HTR-8/SVneo (cell line): ENCODE data around the gene DEFB123.

Experiments
- DNase-seq: peaks from one replicate; pipeline ENCODE4 v3.0.0; 2011; ENCODE audit warnings: low spot score, mixed read lengths; ENCODE audit not compliant: insufficient read length
- FAIRE-seq: peaks from 2 replicates; lab custom pipeline; 2011; peaks lifted over from hg19 to GRCh38; lab: Jason Lieb, UNC

The DEFB123 gene

DNA sequence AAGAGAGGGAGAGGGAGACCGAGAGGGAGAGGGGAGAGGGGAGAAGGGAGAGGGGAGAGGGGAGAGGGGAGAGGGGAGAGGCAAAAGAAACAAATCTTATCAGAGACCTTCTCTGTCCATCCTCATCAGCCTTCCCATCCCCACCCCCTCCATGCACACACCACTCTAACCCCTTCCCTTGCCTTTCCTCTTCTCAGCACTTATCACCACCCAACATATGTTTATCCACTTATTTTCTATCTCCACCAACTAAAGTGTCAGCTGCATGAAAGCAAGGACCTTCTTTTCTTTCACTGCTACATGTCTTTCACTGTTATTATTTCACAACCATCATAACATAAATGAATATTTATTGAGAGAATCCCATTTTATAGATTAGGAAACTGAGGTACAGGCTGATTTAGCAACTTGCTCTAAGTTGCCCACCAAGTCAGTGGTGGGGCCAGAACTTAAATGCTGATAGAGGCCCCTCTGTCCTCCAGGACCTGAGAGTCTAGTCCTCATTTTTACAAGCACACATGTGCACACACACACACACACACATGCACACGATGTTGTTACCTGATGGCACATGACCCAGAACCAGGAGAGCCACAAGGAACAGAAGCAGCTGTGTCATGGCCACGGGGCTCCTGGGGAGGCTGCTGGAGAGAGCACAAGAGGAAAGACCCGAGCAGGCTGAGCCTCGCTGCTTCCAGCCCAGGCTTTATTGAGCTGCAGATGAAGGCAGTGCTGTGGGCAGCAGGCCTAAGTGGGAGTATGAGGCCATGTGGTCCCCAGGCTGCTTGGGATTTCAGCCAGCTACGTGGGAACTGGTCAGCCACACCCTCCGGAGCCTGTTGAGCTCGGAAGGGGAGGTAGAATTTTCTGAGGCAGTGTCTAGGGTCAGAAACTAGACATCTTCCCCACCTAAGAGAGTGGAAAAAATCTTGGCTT, 32.2 kb downstream of the DEFB123 start:
- DNase-seq (no peak), FAIRE-seq (no peak)

DNA sequence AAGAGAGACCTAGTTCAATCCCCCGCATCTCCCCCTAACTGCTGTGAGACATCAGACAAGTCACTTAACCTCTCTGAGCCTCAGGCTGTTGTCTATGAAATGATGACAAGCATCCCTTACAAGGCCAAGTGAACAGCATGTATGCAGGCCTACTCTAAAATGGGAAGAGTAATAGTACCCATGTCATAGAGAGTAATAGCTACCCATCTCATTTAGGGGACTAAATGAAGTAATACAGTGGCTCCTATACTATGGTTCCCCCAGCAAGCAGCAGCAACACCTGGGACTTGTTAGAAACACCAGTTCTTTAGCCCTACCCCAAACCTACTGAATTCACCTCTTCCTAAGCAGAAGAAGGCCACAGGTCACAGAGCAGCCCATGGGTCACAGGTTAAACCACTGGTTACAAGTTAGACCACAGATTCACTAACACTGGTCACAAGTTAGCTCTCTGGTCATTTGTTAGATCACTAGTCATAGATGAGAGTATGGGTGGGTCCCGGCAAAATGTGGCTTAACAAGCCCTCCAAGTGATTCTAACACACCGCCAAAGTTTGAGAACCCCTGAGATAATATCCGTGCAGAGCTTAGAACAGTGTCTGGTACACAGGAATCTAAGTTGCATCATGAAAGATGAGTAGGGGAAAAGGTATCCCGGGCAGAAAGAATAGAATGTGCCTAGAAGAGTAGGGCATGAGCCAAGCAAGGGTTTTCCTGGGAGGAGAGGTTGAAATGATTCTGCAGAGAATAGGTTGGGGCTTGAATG, 33.1 kb downstream of the DEFB123 start:
- no peak for FAIRE-seq
- DNase-seq: no peak

DNA sequence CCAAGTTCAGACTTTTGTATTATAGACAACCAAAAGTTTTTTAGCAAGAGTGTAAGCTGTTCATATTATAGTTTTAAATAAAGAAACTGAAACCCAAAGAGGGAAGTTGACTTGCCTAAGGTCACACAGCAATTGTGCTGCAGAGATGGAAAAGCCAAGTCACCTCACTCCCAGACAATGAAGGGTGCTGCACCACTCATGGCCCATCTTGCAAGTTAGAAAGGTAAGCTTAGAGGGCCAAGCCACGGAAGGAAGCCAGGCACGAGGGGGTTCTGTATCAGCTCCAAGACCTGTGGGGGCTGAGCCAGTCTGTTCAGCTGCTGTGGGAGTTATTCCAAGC, 33.6 kb downstream of the DEFB123 start:
- DNase-seq (no peak), FAIRE-seq (no peak)

DNA sequence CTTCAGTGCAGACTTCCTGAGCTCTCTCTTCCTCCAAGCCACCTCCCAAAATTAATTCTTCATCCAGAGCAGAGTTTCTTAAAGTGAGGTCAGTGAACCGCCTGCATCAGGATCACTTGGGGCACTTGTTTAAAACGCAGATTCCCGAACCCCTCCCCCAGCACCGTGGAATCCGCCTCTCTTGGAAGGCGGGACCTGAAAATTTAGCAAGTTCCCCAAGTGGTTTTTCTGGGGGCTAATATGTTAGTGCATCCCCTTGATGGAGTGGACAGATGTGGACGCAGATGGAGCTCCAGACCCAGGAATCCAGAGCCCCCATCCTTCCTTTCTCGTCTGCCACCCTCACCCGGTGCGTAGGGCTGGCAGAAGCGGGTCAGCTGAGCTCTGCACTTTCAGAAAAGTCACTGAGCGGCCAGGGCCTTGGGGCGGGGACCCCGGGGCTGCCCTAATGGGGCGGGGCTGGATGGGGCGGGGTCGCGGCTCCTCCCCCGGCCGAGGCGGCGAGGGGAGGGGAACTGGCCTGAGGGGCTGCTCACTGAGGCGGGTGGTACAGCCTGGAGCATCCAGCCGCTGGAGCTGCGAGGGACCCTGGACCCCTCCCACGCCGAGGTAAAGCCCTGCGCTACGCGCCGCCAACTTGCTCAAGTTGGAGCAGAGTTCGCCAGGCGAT, 34.5 kb downstream of the DEFB123 start, which contains the start of the genes DEFB124 and REM1:
DEFB124 (minus strand) TSS at position 370 of the 670 bp plus-strand sequence. CDS start 2,114 bp downstream, outside the sequence.
REM1 (plus strand) TSS at position 531 of the 670 bp plus-strand sequence. CDS start 1,158 bp downstream, outside the sequence.
- DNase-seq (no peak), FAIRE-seq (no peak)

DNA sequence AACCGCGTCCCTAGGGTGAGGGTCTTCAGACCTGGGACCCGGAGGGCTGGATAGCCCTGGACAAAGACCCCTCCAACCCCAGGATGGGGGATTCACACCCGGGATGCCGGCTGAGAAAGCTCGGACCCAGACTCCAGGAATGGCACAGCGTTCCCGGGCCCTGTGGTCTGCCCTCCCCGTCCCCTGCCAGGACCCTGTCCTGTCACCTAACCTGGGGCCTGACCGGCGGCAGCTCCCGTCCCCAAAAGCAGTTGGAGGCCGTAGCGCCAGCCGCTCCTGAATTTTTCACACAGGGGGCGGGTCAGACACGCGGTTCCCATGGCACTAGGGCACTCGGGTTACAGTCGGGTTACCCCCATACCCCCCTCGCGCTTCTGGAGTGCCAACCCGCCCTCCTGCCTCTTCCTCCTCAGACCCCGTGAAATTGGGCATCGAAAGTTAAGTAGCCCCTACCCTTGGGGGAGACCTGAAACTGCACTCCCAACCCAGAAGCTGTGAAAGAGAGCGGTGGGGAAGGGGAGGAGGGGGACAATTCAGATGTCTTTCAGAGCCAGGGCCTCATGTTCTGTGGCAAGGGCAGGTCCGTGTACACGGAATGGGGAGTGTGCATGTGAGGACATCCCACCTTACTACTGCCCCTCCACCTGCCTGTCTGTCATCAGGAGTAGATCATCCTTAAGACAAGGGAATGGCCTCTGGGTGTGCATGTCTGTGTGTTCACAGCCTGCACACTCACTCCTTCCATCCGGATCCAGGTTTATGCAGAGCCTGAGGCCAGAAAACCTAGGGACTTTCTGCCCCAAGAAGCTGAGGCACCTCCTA, 35.3 kb downstream of the DEFB123 start:
- DNase-seq (no peak), FAIRE-seq (no peak)

DNA sequence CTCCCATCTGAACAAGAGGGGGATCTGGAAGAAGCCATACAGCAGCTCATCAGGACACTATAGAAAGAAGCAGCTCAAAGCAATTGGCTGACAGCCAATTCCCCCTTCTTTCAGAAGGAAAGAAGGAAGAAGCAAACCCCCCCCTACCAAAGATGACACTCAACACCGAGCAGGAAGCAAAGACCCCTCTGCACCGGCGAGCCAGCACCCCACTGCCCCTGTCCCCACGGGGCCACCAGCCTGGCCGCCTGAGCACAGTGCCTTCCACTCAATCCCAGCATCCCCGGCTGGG, 35.8 kb downstream of the DEFB123 start:
- no peak for DNase-seq
- FAIRE-seq: no peak

DNA sequence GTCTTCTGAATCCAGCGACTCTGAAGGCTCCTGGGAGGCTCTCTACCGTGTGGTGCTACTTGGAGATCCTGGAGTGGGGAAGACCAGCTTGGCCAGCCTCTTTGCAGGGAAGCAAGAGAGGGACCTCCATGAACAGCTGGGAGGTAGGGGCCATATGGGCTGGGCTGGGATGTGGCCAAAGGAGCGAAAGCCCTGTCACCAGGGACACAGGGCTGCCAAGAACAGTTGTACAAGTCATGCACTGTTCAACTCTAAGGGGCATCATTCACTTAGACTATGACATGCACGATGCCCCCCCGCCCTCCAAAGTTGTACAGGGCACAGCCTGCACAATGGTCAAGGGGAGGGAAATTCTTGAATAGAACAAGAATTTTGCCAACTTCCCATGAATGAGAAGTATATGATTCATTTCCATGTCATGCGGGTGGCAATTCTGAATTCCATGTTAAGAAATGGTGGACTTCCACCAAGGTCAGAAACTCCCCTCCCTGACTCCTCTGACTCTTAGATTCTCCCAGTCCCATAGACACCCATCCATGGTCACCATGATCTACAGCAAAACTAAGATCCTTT, 36.3 kb downstream of the DEFB123 start:
- FAIRE-seq (no peak), DNase-seq (no peak)

DNA sequence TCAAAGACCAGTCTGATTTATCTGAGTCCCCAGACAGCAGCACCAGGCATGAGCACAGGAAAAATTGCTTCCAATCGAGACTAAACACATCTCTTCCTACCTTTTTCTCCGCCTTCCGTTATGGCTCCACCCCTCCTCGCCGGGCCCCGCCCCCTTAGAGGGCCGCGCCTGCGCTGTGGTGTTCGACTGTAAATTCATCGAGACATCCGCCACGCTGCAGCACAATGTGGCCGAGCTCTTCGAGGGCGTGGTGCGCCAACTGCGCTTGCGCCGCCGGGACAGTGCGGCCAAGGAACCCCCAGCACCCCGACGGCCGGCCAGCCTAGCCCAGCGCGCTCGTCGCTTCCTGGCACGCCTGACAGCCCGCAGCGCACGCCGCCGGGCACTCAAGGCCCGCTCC, 43.6 kb downstream of the DEFB123 start:
- no peak for FAIRE-seq

DNA sequence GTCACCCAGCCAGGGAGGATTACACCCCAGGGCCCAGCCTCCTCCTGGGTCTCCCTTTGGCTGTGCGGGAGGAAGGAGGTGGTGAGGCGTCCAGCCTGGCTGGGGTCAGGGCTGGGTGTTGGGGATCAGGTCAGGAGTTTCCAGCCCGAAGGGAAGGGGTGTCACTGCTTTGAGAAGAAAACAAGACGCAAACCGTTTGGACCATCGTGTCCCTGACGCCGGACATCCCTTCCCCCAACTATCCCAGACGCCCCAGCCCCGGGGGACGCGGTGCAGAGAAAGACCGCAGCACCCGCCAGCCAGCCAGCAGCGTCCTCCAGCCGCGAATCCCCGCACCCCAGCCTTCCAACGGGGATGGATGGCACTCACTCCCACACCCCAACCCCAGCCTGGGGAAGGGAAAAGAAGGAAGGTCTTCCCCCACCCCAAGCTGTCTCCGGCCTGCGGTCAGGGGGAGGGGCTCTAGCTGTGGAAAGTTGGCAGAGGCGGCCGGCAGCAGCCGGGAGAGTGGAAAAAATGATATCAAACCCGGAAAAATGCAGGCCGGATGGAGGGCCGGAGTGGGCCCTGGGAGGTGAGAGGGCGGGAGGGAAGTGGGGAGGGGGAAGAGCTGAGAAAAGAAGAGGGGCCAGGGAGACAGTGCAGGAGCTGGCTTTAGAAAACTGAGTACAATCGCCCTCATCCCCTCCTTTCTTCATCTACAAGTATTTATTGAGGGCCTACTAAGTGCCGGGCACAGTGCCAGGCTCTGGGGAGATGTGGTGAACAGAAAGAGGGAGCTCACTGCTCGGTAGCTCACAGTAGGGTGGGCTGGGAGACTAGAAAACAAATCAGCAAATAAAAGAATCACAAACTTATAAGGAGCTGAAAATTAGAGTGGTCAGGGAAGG, 45.3 kb downstream of the DEFB123 start:
- FAIRE-seq: no peak
- no peak for DNase-seq

More for the DNA sequence above, 43.6 kb downstream of the DEFB123 start:
- DNase-seq: no peak

DNA sequence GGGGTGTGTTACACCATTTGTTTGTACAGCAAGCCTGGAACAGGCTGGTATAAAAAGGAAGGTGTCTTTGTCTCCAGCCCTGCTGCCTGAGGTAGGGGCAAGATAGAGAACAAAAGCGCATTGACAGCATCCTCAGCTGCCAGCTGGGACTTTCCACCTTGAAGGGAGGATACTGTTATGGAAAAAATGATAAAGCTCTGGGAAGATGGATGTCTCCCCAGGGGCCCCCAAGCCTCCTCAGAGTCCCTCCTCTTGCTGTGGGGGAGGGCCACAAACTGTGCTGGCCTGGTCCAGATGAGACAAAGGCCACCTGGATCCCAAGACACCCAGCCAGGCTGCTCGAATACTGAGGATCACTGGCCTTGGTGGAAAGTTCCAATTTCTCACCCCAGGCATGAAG, 47.7 kb downstream of the DEFB123 start:
- FAIRE-seq: no peak
- no peak for DNase-seq

DNA sequence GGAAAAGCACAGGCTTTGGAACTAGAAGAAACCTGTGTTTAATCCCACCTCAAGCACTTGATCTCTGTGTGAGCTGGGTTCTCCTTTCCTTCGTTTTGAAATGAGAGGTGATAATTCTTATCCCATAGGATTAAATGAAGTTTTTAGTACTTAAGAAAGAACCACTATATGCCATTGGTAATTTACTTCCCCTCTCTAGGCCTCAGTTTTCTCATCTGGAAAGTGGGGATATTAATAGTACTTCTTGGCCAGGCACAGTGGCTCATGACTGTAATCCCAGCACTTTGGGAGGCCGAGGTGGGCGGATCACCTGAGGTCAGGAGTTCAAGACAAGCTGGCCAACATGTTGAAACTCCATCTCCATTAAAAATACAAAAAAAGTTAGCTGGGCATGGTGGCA, 48.7 kb downstream of the DEFB123 start:
- DNase-seq: no peak
- FAIRE-seq: no peak

DNA sequence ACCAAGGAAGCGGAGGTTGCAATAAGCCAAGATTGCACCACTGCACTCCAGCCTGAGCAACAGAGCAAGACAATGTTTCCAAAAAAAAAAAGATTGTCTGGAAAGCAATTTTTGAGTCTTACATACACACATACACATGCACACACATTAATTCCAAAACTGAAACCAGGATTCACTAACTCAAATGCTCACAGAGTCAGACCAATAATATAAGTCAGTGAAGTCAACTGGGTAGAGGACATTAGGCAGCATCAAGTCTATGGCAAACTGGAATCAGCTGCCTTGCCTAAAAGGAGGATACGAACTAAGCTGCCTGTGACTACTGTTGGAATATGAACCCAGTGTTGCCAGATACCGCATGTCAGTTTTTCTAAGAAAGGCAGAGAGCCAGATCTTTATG, 50.3 kb downstream of the DEFB123 start:
- FAIRE-seq: no peak
- no peak for DNase-seq

DNA sequence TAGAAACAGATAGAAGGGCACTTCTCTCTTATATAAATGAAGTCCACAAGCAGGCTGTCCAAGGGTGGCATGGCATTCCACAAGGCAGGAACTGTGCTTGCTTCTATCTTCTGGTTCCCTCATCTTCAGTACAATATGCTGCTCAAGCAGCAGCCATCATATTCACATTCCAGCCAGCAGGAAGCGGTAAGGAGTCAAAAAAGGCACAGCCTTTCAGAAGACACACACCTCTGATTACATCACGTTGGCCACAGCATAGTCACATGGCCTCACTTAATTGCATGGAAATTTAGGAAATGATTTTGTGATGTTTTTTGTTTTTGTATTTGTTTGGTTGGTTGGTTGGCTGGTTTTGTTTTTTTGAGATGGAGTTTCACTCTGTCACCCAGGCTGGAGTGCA, 53.7 kb downstream of the DEFB123 start:
- FAIRE-seq (no peak), DNase-seq (peak; percentile 33)

DNA sequence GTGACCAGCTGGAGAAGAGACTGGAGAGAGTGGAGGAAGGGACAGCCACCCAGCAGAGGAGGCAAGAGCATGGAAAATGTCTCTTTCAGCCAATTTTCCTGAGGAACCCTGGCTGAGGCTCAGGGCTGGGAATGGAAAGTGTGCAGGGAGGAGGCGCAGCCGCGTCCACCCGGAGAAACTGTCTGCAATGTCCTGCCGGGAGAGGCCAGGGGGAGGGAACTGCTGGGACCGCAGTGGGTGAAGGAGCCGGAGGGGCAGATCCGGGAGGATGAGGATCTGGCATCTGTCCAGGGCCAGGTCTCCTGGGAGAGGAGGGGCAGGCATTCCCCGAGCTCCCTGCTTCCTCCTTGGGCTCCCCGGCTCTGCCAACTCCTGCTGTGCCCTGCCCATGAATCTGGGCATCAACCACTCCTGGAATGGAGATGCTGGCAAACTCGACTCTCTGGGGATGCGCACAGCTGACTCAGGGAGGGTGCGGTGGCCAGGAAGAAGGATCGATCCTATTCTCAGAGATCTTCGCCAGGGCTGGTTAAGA, 56.4 kb downstream of the DEFB123 start:
- FAIRE-seq (no peak), DNase-seq (no peak)

DNA sequence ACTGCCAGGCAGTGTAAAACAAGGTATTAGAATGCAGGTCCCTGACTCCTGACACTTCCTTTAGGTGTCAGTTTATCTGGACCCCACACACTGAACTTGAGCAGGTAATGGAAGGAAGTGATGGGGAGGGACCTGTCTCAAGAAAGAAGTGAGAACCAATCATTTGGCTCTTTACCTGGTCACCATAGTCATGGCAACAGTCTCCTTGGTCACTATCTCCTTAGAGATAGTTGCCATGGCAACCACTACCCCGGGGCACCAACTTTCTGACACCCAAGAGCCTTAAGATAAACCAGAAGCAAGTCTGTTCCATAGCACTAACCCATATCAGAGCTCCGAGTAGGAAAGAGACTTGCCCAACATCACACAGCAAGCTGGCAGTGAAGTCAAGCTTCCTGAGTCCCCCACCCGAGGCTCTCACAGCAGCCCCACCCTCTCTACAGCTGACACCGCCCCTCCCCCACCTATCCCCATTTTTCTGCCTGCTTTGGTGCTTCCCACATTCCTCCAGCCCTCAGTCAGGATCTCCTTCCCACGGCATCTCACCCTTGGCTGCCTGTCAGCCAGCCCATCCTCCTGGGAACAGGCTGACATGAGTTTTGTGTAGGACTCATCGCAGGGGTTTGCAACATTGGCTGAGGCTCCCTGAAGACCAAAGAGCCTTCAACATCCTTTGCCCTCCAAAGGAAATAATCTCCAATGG, 57.6 kb downstream of the DEFB123 start:
- DNase-seq: no peak
- no peak for FAIRE-seq
